Prostate gland (tissue), 2 donors: ENCODE measurements around the gene RPL41.
A peak's percentile ranks its signal among the peaks of the same experiment; 100 is the strongest.

Source experiments
- POLR2A ChIP-seq: fragments of 450-650 bp; IDR thresholded peaks from one replicate; pipeline ENCODE4 v1.6.1; 2016; ENCODE audit warnings: antibody characterized with exemption, mild to moderate bottlenecking
- POLR2AphosphoS5 ChIP-seq: sonication (generic); formaldehyde crosslinking; IDR thresholded peaks from one replicate; pipeline ENCODE4 v1.6.1; 2017; ENCODE audit warnings: antibody characterized with exemption
- TF ChIP-seq, protein P1 (sequence below), 4 experiments: fragments of 200-600 bp in 2 of 4; fragments of 450-650 bp in 2 of 4; sonication (generic) in 2 of 4; IDR thresholded peaks; 1 replicate in 3 of 4; 2 replicates in 1 of 4; pipeline ENCODE4 v1.5.1; 2016 to 2019; ENCODE audit warnings: antibody characterized with exemption in 4 of 4, mild to moderate bottlenecking in 2 of 4, moderate library complexity in 2 of 4

DNA sequence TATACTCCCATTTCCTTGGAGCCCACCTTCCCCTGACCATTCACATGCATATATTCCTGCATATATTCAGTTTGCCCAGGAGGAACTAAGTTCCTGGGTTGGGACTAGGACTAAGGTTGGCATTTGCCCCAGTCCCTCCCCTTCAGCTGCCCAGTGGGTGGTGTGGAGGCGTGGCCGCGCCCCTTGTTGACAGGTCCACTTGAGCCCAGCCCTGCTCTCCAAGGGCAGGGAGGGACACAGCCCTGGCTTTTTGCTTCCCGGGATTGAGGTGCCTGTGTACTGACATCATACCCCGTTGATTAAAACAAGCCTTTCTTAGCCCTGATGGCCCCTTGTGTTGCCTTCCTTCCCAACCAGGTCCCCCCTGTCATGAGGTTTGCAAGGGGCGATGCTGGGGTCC, 29.2 kb upstream of the RPL41 start:
- TF ChIP-seq POLR2A (no peak), POLR2AphosphoS5 (peak; percentile 57)
- TF ChIP-seq, protein P1, sequence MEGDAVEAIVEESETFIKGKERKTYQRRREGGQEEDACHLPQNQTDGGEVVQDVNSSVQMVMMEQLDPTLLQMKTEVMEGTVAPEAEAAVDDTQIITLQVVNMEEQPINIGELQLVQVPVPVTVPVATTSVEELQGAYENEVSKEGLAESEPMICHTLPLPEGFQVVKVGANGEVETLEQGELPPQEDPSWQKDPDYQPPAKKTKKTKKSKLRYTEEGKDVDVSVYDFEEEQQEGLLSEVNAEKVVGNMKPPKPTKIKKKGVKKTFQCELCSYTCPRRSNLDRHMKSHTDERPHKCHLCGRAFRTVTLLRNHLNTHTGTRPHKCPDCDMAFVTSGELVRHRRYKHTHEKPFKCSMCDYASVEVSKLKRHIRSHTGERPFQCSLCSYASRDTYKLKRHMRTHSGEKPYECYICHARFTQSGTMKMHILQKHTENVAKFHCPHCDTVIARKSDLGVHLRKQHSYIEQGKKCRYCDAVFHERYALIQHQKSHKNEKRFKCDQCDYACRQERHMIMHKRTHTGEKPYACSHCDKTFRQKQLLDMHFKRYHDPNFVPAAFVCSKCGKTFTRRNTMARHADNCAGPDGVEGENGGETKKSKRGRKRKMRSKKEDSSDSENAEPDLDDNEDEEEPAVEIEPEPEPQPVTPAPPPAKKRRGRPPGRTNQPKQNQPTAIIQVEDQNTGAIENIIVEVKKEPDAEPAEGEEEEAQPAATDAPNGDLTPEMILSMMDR (IDR thresholded peaks at IDR 0.05) = no peak
